HEK293 (cell line): ENCODE results near the gene CNTN2.

Experiments
- CTCF ChIA-PET: fragments of 350-600 bp; formaldehyde crosslinking; extraction: SDS; loops from one replicate; lab custom pipeline; 2021; ENCODE audit warnings: antibody characterized with exemption; lab: Yijun Ruan, JAX
- POLR2A ChIA-PET: fragments of 300-600 bp; formaldehyde crosslinking; extraction: SDS; loops from one replicate; lab custom pipeline; 2020; ENCODE audit warnings: antibody characterized with exemption, inconsistent platforms; lab: Yijun Ruan, JAX
- H3K27ac ChIP-seq: fragments of 200-500 bp; sonication (Bioruptor generic); 2 replicates; pipeline ENCODE4 v1.5.1; 2014; ENCODE audit warnings: low read depth, low read length, control low read depth, inconsistent platforms; ENCODE audit errors: extremely low read depth
- H3K36me3 ChIP-seq, 2 experiments: fragments of 200-500 bp in 1 of 2; sonication (Bioruptor generic) in 1 of 2; 1 replicate in 1 of 2; 2 replicates in 1 of 2; pipeline ENCODE4 v1.5.1; 2014 to 2017; ENCODE audit warnings: inconsistent platforms in 2 of 2, low read length in 2 of 2; ENCODE audit not compliant: control insufficient read depth in 2 of 2, insufficient read depth in 1 of 2
- H3K4me1 ChIP-seq: fragments of 200-500 bp; sonication (Bioruptor generic); 2 replicates; pipeline ENCODE4 v1.5.1; 2014; ENCODE audit warnings: mild to moderate bottlenecking, low read length, inconsistent platforms; ENCODE audit not compliant: control insufficient read depth, insufficient read depth
- H3K4me3 ChIP-seq: 2 replicates; pipeline ENCODE4 v1.5.1; 2011; ENCODE audit warnings: low read depth, mild to moderate bottlenecking, control low read depth, low read length, moderate library complexity
- H3K9me3 ChIP-seq: fragments of 200-500 bp; sonication (Bioruptor generic); 2 replicates; pipeline ENCODE4 v1.5.1; 2014; ENCODE audit warnings: low read depth, low read length, inconsistent platforms; ENCODE audit not compliant: control insufficient read depth, insufficient read depth
- KLF10 ChIP-seq: fragments of 450-650 bp; IDR thresholded peaks from 2 replicates; pipeline ENCODE4 v1.5.1; 2018; ENCODE audit warnings: missing biosample characterization, mild to moderate bottlenecking, missing genetic modification characterization
- KLF8 ChIP-seq: fragments of 450-650 bp; formaldehyde crosslinking; IDR thresholded peaks from 2 replicates; pipeline ENCODE4 v1.5.1; 2016; ENCODE audit warnings: missing biosample characterization, missing genetic modification characterization
- MYNN ChIP-seq: fragments of 450-650 bp; formaldehyde crosslinking; IDR thresholded peaks from 2 replicates; pipeline ENCODE4 v1.5.1; 2016; ENCODE audit warnings: missing biosample characterization, missing genetic modification characterization, borderline replicate concordance
- PBX3 ChIP-seq: sonication (generic); formaldehyde crosslinking; IDR thresholded peaks from 2 replicates; pipeline ENCODE4 v1.8.1; 2022; ENCODE audit warnings: mild to moderate bottlenecking, moderate library complexity, missing genetic modification reagents
- PRDM6 ChIP-seq: fragments of 450-650 bp; formaldehyde crosslinking; IDR thresholded peaks from 2 replicates; pipeline ENCODE4 v1.5.1; 2017; ENCODE audit warnings: missing biosample characterization, missing genetic modification characterization
- SETDB1 ChIP-seq: IDR thresholded peaks from one replicate; pipeline ENCODE4 v1.6.1; 2017; ENCODE audit warnings: mild to moderate bottlenecking, low read length, moderate library complexity, mixed read lengths; ENCODE audit not compliant: insufficient read length
- ZBTB17 ChIP-seq: fragments of 450-650 bp; formaldehyde crosslinking; IDR thresholded peaks from 2 replicates; pipeline ENCODE4 v1.5.1; 2016; ENCODE audit warnings: missing biosample characterization, missing genetic modification characterization
- ZBTB21 ChIP-seq: fragments of 450-650 bp; formaldehyde crosslinking; IDR thresholded peaks from 2 replicates; pipeline ENCODE4 v1.5.1; 2017; ENCODE audit warnings: missing biosample characterization, missing genetic modification characterization
- ZBTB48 ChIP-seq: fragments of 450-650 bp; formaldehyde crosslinking; IDR thresholded peaks from 2 replicates; pipeline ENCODE4 v1.5.1; 2016; ENCODE audit warnings: missing biosample characterization, missing genetic modification characterization
- ZBTB7A ChIP-seq: fragments of 450-650 bp; formaldehyde crosslinking; IDR thresholded peaks from 2 replicates; pipeline ENCODE4 v1.5.1; 2016; ENCODE audit warnings: low read depth, missing biosample characterization, missing genetic modification characterization
- ZNF121 ChIP-seq: fragments of 450-650 bp; formaldehyde crosslinking; IDR thresholded peaks from 2 replicates; pipeline ENCODE4 v1.5.1; 2016; ENCODE audit warnings: missing biosample characterization, missing genetic modification characterization
- ZNF146 ChIP-seq: fragments of 450-650 bp; formaldehyde crosslinking; IDR thresholded peaks from 2 replicates; pipeline ENCODE4 v1.5.1; 2016; ENCODE audit warnings: missing biosample characterization, missing genetic modification characterization
- ZNF354C ChIP-seq: fragments of 450-650 bp; formaldehyde crosslinking; IDR thresholded peaks from 2 replicates; pipeline ENCODE4 v1.5.1; 2016; ENCODE audit warnings: missing biosample characterization, missing genetic modification characterization, low read depth, borderline replicate concordance
- ZNF426 ChIP-seq: fragments of 450-650 bp; formaldehyde crosslinking; IDR thresholded peaks from 2 replicates; pipeline ENCODE4 v1.5.1; 2017; ENCODE audit warnings: missing biosample characterization, missing genetic modification characterization, mild to moderate bottlenecking, inconsistent platforms, moderate library complexity
- ZNF571 ChIP-seq: fragments of 450-650 bp; formaldehyde crosslinking; IDR thresholded peaks from 2 replicates; pipeline ENCODE4 v1.5.0; 2017; ENCODE audit warnings: missing biosample characterization, missing genetic modification characterization
- ZNF621 ChIP-seq: fragments of 450-650 bp; formaldehyde crosslinking; IDR thresholded peaks from 2 replicates; pipeline ENCODE4 v1.5.1; 2017; ENCODE audit warnings: missing biosample characterization, missing genetic modification characterization
- ZNF677 ChIP-seq: fragments of 450-650 bp; IDR thresholded peaks from 2 replicates; pipeline ENCODE4 v1.5.0; 2018; ENCODE audit warnings: missing biosample characterization, mild to moderate bottlenecking, missing genetic modification characterization, moderate library complexity
- ZNF768 ChIP-seq: fragments of 450-650 bp; formaldehyde crosslinking; IDR thresholded peaks from 2 replicates; pipeline ENCODE4 v1.5.1; 2018; ENCODE audit warnings: missing biosample characterization, mild to moderate bottlenecking, missing genetic modification characterization
- ZNF777 ChIP-seq: fragments of 450-650 bp; formaldehyde crosslinking; IDR thresholded peaks from 2 replicates; pipeline ENCODE4 v1.5.1; 2017; ENCODE audit warnings: missing biosample characterization, missing genetic modification characterization, borderline replicate concordance
- ZXDB ChIP-seq: fragments of 450-650 bp; formaldehyde crosslinking; IDR thresholded peaks from 2 replicates; pipeline ENCODE4 v1.5.1; 2016; ENCODE audit warnings: missing biosample characterization, missing genetic modification characterization
- TF ChIP-seq, protein P1 (sequence below): fragments of 450-650 bp; formaldehyde crosslinking; IDR thresholded peaks from 2 replicates; pipeline ENCODE4 v1.5.1; 2017; ENCODE audit warnings: missing biosample characterization, missing genetic modification characterization
- TF ChIP-seq, protein P2 (sequence below): fragments of 450-650 bp; formaldehyde crosslinking; IDR thresholded peaks from 2 replicates; pipeline ENCODE4 v1.5.1; 2016; ENCODE audit warnings: missing biosample characterization, missing genetic modification characterization
- TF ChIP-seq, protein P3 (sequence below): fragments of 450-650 bp; formaldehyde crosslinking; conservative IDR thresholded peaks from 2 replicates; pipeline ENCODE4 v1.5.1; 2016; ENCODE audit warnings: low read depth, missing biosample characterization, missing genetic modification characterization

Gene CNTN2

GRCh38 chr1:205041998-205042910, 758 bp upstream of the CNTN2 start:
- Histone ChIP-seq H3K36me3 (no peaks in the 10 kb centered on the region), H3K27ac (no peak overlapping the region), H3K9me3 (no peaks in the 10 kb centered on the region)
- TF ChIP-seq ZBTB48 (tag by site-specific recombination) (0 out of 2 replicates have a peak, but pooled peaks have one; percentile 20), ZNF768 (tag by site-specific recombination) (peak; percentile 77; the same call in 1 of the 2 replicates), ZNF354C (tag by site-specific recombination) (no peak), PRDM6 (tag by site-specific recombination) (no peak), ZBTB17 (tag by site-specific recombination) (no peak), ZNF571 (no peak), SETDB1 (no peak), ZBTB7A (no peak), ZNF677 (no peak), ZBTB21 (tag by site-specific recombination) (no peak), MYNN (peak; percentile 88), ZNF146 (tag by site-specific recombination) (no peak), ZNF426 (no peak), ZNF121 (no peak), ZNF621 (tag by site-specific recombination) (no peak), ZXDB (tag by site-specific recombination) (no peak)
- TF ChIP-seq, protein P1, sequence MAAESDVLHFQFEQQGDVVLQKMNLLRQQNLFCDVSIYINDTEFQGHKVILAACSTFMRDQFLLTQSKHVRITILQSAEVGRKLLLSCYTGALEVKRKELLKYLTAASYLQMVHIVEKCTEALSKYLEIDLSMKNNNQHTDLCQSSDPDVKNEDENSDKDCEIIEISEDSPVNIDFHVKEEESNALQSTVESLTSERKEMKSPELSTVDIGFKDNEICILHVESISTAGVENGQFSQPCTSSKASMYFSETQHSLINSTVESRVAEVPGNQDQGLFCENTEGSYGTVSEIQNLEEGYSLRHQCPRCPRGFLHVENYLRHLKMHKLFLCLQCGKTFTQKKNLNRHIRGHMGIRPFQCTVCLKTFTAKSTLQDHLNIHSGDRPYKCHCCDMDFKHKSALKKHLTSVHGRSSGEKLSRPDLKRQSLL (tag by site-specific recombination) = no peak
- TF ChIP-seq, protein P2, sequence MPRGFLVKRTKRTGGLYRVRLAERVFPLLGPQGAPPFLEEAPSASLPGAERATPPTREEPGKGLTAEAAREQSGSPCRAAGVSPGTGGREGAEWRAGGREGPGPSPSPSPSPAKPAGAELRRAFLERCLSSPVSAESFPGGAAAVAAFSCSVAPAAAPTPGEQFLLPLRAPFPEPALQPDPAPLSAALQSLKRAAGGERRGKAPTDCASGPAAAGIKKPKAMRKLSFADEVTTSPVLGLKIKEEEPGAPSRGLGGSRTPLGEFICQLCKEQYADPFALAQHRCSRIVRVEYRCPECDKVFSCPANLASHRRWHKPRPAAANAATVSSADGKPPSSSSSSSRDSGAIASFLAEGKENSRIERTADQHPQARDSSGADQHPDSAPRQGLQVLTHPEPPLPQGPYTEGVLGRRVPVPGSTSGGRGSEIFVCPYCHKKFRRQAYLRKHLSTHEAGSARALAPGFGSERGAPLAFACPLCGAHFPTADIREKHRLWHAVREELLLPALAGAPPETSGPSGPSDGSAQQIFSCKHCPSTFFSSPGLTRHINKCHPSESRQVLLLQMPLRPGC = no peak
- TF ChIP-seq, all 188 proteins: peak for 3
- Histone ChIP-seq H3K4me3 (no peak overlapping the region), H3K4me1 (no peaks in the 10 kb centered on the region)
- CTCF ChIA-PET = interaction anchor here (1.0 kb wide), 1 partner anchor 19 kb away, joined by 3 read pairs; no protein-coding TSS in a partner anchor
- POLR2A ChIA-PET = no interaction called here

DNA sequence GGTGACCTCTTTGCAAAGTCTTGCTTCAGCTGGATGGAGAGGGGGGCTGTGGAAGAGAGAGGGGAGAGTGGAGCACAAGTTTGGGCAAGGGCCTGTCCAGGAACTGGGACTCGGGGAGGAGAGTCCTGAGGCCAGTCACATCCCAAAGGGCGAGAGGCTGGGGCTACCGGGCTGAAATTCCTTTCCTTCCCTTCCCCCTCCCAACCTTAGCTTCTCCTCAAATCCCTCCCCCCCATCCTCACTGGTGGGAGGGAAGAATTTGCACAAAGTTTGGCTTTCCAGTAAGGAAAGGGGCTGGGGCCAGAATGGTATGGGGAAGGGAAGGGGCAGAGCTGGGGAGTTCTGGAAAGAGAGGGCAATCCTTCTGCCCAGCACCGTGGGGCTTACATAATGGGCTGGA, 854 bp downstream of the CNTN2 start:
- Histone ChIP-seq H3K4me3 (no peak overlapping the region), H3K9me3 (no peaks in the 10 kb centered on the region), H3K27ac (no peak overlapping the region), H3K36me3 (no peaks in the 10 kb centered on the region), H3K4me1 (no peaks in the 10 kb centered on the region)
- CTCF ChIA-PET = interaction anchor here (0.6 kb wide), 1 partner anchor 17 kb away, joined by 4 read pairs; no protein-coding TSS in a partner anchor
- POLR2A ChIA-PET = no interaction called here
- TF ChIP-seq, protein P3, sequence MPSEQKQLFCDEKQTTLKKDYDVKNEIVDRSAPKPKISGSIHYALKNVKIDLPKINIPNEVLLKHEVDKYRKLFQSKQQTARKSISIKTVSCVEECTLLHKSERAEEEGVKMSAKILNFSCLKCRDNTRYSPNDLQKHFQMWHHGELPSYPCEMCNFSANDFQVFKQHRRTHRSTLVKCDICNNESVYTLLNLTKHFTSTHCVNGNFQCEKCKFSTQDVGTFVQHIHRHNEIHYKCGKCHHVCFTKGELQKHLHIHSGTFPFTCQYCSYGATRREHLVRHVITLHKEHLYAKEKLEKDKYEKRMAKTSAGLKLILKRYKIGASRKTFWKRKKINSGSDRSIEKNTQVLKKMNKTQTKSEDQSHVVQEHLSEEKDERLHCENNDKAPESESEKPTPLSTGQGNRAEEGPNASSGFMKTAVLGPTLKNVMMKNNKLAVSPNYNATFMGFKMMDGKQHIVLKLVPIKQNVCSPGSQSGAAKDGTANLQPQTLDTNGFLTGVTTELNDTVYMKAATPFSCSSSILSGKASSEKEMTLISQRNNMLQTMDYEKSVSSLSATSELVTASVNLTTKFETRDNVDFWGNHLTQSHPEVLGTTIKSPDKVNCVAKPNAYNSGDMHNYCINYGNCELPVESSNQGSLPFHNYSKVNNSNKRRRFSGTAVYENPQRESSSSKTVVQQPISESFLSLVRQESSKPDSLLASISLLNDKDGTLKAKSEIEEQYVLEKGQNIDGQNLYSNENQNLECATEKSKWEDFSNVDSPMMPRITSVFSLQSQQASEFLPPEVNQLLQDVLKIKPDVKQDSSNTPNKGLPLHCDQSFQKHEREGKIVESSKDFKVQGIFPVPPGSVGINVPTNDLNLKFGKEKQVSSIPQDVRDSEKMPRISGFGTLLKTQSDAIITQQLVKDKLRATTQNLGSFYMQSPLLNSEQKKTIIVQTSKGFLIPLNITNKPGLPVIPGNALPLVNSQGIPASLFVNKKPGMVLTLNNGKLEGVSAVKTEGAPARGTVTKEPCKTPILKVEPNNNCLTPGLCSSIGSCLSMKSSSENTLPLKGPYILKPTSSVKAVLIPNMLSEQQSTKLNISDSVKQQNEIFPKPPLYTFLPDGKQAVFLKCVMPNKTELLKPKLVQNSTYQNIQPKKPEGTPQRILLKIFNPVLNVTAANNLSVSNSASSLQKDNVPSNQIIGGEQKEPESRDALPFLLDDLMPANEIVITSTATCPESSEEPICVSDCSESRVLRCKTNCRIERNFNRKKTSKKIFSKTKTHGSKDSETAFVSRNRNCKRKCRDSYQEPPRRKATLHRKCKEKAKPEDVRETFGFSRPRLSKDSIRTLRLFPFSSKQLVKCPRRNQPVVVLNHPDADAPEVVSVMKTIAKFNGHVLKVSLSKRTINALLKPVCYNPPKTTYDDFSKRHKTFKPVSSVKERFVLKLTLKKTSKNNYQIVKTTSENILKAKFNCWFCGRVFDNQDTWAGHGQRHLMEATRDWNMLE (tag by site-specific recombination) = no peak
- TF ChIP-seq ZNF777 (tag by site-specific recombination) = no peak
- no peak for TF ChIP-seq KLF8
- TF ChIP-seq PBX3 (CRISPR knock-in tag) = no peak
- TF ChIP-seq KLF10 (tag by site-specific recombination) = no peak
